GM23248 (cell line): Measurements from ENCODE around the gene TMEM169.

ENCODE experiments used
- EZH2 ChIP-seq: fragments of 200-600 bp; sonication (generic); IDR thresholded peaks from 2 replicates; pipeline ENCODE4 v1.6.1; 2018; ENCODE audit warnings: antibody characterized with exemption, mild to moderate bottlenecking; ENCODE audit not compliant: insufficient read depth, poor library complexity, severe bottlenecking
- EZH2phosphoT487 ChIP-seq: fragments of 200-600 bp; sonication (generic); IDR thresholded peaks from 2 replicates; pipeline ENCODE4 v1.6.1; 2018; ENCODE audit warnings: antibody characterized with exemption, moderate library complexity, mild to moderate bottlenecking, low read depth; ENCODE audit not compliant: insufficient read depth

DNA sequence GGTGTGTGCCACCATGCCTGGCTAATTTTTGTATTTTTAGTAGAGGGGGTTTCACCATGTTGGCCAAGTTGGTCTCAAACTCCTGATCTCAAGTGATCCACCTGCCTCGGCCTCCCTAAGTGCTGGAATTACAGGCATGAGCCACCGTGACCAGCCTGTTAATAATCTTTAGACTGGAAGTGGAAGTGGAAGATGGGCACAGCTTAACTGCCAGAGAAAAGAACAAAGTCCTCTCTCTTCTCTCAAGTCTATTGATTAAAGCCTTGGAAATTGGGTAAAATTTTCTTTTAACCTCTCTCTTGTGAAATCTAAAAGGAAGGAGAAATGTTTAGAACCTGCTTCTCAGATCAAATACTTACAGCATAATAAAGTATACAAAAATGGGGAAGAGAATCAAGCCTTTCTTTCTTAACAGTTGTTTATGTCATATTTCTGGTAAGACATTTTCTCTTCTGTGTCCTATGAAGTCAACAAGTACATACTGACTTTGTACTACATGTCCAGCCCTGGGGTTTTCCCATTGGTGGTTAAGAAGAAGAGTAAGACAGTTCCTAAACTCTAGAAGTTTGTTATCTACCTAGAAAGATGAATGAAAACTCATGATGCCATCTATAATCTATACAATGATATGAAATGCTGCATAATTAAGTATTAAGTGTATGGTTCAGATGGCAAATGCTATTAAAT lies 4.6 kb downstream of the TMEM169 start:
- TF ChIP-seq EZH2phosphoT487, result no peak
- no peak for TF ChIP-seq EZH2
